ENCODE measurements around the gene RELA.

Gene RELA

DNA sequence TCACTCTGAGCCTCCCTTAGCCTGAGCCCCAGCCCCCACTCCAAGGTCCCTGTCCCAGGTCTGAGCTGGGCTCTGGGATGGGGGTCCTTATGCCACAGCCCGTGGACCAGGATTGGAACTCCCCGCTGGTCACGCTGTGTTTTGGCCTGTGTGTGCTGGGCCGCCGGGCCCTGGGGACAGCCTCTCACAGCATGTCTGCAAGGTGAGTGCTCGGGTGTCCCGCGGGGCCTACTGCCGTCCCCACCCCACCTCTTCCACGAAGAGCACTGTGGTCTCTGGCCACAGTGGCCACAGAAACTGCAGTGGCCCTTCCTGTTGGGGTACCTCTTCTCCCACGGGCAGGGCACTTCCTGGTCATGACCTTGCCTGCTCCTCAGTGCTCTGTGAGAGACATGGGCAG is 28.3 kb downstream of the RELA start:
- H3K27ac ChIP-seq = no peak overlapping the region
- no peak overlapping the region for H3K4me3 ChIP-seq (IDR thresholded peaks at IDR 0.05; ENCODE audit: insufficient read depth, low read depth, low read length)
- no peak overlapping the region for H2AFZ ChIP-seq (ENCODE audit: low read depth)
- H3K4me1 ChIP-seq (ENCODE audit: low read depth, poor library complexity, severe bottlenecking) = peaks cover 17% of the 10 kb centered on the region
- H3K27me3 ChIP-seq (ENCODE audit: insufficient read depth, low read depth) = no peaks in the 10 kb centered on the region
- no peak overlapping the region for H3K9ac ChIP-seq
- H3K79me2 ChIP-seq (ENCODE audit: insufficient read depth, low read depth) = no peaks in the 10 kb centered on the region
- no peak overlapping the region for H3K4me2 ChIP-seq
- H3K36me3 ChIP-seq (ENCODE audit: insufficient read depth) = no peaks in the 10 kb centered on the region; the same call in 1 of the 2 replicates
- no peaks in the 10 kb centered on the region for H4K20me1 ChIP-seq (ENCODE audit: insufficient read depth)
- TF ChIP-seq CTCF (conservative IDR thresholded peaks at IDR 0.05; ENCODE audit: low read depth, low read length) = no peak

GRCh38 chr11:65634109-65634436 is 28.6 kb downstream of the RELA start:
- Histone ChIP-seq H3K4me3 (IDR thresholded peaks at IDR 0.05; ENCODE audit: insufficient read depth, low read depth, low read length) (no peak overlapping the region), H3K9ac (no peak overlapping the region), H3K4me1 (ENCODE audit: low read depth, poor library complexity, severe bottlenecking) (peaks cover 17% of the 10 kb centered on the region), H3K79me2 (ENCODE audit: insufficient read depth, low read depth) (no peaks in the 10 kb centered on the region), H3K27me3 (ENCODE audit: insufficient read depth, low read depth) (no peaks in the 10 kb centered on the region), H3K4me2 (no peak overlapping the region), H3K27ac (no peak overlapping the region), H3K36me3 (ENCODE audit: insufficient read depth) (no peaks in the 10 kb centered on the region; the same call in 1 of the 2 replicates), H2AFZ (ENCODE audit: low read depth) (no peak overlapping the region), H4K20me1 (ENCODE audit: insufficient read depth) (no peaks in the 10 kb centered on the region)
- TF ChIP-seq CTCF (conservative IDR thresholded peaks at IDR 0.05; ENCODE audit: low read depth, low read length) = no peak

GRCh38 chr11:65633390-65634108 is 29.2 kb downstream of the RELA start:
- H2AFZ ChIP-seq (ENCODE audit: low read depth) = no peak overlapping the region
- H3K9ac ChIP-seq = no peak overlapping the region
- no peaks in the 10 kb centered on the region; the same call in 1 of the 2 replicates for H3K36me3 ChIP-seq (ENCODE audit: insufficient read depth)

GRCh38 chr11:65630215-65630614 is 32.5 kb downstream of the RELA start:
- Histone ChIP-seq H3K9ac (no peak overlapping the region), H3K36me3 (ENCODE audit: insufficient read depth) (no peaks in the 10 kb centered on the region; the same call in 1 of the 2 replicates), H3K27me3 (ENCODE audit: insufficient read depth, low read depth) (no peaks in the 10 kb centered on the region), H3K79me2 (ENCODE audit: insufficient read depth, low read depth) (no peaks in the 10 kb centered on the region), H2AFZ (ENCODE audit: low read depth) (no peak overlapping the region), H3K27ac (no peak overlapping the region), H3K4me1 (ENCODE audit: low read depth, poor library complexity, severe bottlenecking) (no peaks in the 10 kb centered on the region), H3K4me3 (IDR thresholded peaks at IDR 0.05; ENCODE audit: insufficient read depth, low read depth, low read length) (no peak overlapping the region), H3K4me2 (no peak overlapping the region), H4K20me1 (ENCODE audit: insufficient read depth) (no peaks in the 10 kb centered on the region)
- no peak for TF ChIP-seq CTCF (conservative IDR thresholded peaks at IDR 0.05; ENCODE audit: low read depth, low read length)

More at GRCh38 chr11:65633390-65634108, 29.2 kb downstream of the RELA start:
- Histone ChIP-seq H3K4me1 (ENCODE audit: low read depth, poor library complexity, severe bottlenecking) (peaks cover 14% of the 10 kb centered on the region), H3K79me2 (ENCODE audit: insufficient read depth, low read depth) (no peaks in the 10 kb centered on the region), H4K20me1 (ENCODE audit: insufficient read depth) (no peaks in the 10 kb centered on the region), H3K4me3 (IDR thresholded peaks at IDR 0.05; ENCODE audit: insufficient read depth, low read depth, low read length) (no peak overlapping the region), H3K27ac (no peak overlapping the region), H3K27me3 (ENCODE audit: insufficient read depth, low read depth) (no peaks in the 10 kb centered on the region), H3K4me2 (no peak overlapping the region)
- no peak for TF ChIP-seq CTCF (conservative IDR thresholded peaks at IDR 0.05; ENCODE audit: low read depth, low read length)

Data from KMS-11 (cell line).